ENCODE results near the gene MLN.

DNA sequence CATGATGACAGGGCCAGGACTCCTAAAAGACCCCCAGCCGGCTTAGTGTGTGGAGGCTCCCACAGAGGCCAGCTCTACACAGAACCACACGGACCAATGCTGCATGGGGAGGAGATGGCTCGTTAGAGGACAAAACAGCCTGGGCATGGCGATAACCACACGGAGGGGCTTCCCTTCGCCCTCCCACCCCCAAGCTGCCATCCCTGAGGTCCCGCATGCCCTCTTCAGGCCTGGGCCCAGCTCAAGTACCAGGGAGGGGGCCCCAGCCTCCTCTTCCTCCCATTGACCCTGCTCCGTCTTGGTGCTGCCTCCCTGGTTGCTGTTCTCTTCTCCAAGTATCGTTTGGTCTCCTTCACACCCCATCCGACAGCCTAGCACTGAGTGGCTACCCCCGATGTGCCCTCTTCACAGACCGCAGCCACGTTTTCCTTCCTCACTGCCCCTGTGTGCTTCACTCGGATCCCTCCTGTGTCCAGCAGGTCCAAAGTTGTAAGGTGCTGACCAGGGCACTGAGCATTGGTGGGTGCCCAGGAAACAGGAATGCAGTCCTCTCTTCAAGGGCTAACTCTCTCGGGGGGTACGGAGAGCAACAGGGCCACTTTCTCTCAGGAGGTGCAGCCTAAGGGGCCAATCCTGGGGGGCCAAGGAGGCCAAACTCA is 9.6 kb upstream of the MLN start:
- no peak for TF ChIP-seq POLR2A (IDR thresholded peaks at IDR 0.05)
- TF ChIP-seq, protein P1, sequence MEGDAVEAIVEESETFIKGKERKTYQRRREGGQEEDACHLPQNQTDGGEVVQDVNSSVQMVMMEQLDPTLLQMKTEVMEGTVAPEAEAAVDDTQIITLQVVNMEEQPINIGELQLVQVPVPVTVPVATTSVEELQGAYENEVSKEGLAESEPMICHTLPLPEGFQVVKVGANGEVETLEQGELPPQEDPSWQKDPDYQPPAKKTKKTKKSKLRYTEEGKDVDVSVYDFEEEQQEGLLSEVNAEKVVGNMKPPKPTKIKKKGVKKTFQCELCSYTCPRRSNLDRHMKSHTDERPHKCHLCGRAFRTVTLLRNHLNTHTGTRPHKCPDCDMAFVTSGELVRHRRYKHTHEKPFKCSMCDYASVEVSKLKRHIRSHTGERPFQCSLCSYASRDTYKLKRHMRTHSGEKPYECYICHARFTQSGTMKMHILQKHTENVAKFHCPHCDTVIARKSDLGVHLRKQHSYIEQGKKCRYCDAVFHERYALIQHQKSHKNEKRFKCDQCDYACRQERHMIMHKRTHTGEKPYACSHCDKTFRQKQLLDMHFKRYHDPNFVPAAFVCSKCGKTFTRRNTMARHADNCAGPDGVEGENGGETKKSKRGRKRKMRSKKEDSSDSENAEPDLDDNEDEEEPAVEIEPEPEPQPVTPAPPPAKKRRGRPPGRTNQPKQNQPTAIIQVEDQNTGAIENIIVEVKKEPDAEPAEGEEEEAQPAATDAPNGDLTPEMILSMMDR (IDR thresholded peaks at IDR 0.05) = no peak

All from thyroid gland (tissue), 4 donors.